ENCODE results near the gene OBSL1.

GRCh38 chr2:219519526-219519916, 51.8 kb downstream of the OBSL1 start:
- TF ChIP-seq EZH2 (IDR thresholded peaks at IDR 0.05; ENCODE audit: insufficient read depth, poor library complexity, severe bottlenecking), result no peak
- TF ChIP-seq EZH2phosphoT487 (IDR thresholded peaks at IDR 0.05; ENCODE audit: insufficient read depth, low read depth), result no peak

Data from GM23248 (cell line).